HEK293 (cell line): ENCODE measurements around the gene RFPL4A.

Experiments
- CTCF ChIA-PET: fragments of 350-600 bp; formaldehyde crosslinking; extraction: SDS; loops from one replicate; lab custom pipeline; 2021; ENCODE audit warnings: antibody characterized with exemption; lab: Yijun Ruan, JAX
- POLR2A ChIA-PET: fragments of 300-600 bp; formaldehyde crosslinking; extraction: SDS; loops from one replicate; lab custom pipeline; 2020; ENCODE audit warnings: antibody characterized with exemption, inconsistent platforms; lab: Yijun Ruan, JAX
- H3K27ac ChIP-seq: fragments of 200-500 bp; sonication (Bioruptor generic); 2 replicates; pipeline ENCODE4 v1.5.1; 2014; ENCODE audit warnings: low read depth, low read length, control low read depth, inconsistent platforms; ENCODE audit errors: extremely low read depth
- H3K36me3 ChIP-seq, 2 experiments: fragments of 200-500 bp in 1 of 2; sonication (Bioruptor generic) in 1 of 2; 1 replicate in 1 of 2; 2 replicates in 1 of 2; pipeline ENCODE4 v1.5.1; 2014 to 2017; ENCODE audit warnings: inconsistent platforms in 2 of 2, low read length in 2 of 2; ENCODE audit not compliant: control insufficient read depth in 2 of 2, insufficient read depth in 1 of 2
- H3K4me1 ChIP-seq: fragments of 200-500 bp; sonication (Bioruptor generic); 2 replicates; pipeline ENCODE4 v1.5.1; 2014; ENCODE audit warnings: mild to moderate bottlenecking, low read length, inconsistent platforms; ENCODE audit not compliant: control insufficient read depth, insufficient read depth
- H3K4me3 ChIP-seq: 2 replicates; pipeline ENCODE4 v1.5.1; 2011; ENCODE audit warnings: low read depth, mild to moderate bottlenecking, control low read depth, low read length, moderate library complexity
- H3K9me3 ChIP-seq: fragments of 200-500 bp; sonication (Bioruptor generic); 2 replicates; pipeline ENCODE4 v1.5.1; 2014; ENCODE audit warnings: low read depth, low read length, inconsistent platforms; ENCODE audit not compliant: control insufficient read depth, insufficient read depth
- GLI2 ChIP-seq: fragments of 450-650 bp; formaldehyde crosslinking; IDR thresholded peaks from 2 replicates; pipeline ENCODE4; 2017; ENCODE audit warnings: missing biosample characterization, missing genetic modification characterization, low read depth, borderline replicate concordance
- INSM2 ChIP-seq: fragments of 450-650 bp; formaldehyde crosslinking; IDR thresholded peaks from 2 replicates; pipeline ENCODE4 v1.5.1; 2016; ENCODE audit warnings: missing biosample characterization, missing genetic modification characterization
- PRDM1 ChIP-seq: fragments of 450-650 bp; formaldehyde crosslinking; IDR thresholded peaks from 2 replicates; pipeline ENCODE4; 2016; ENCODE audit warnings: missing biosample characterization, missing genetic modification characterization
- RBAK ChIP-seq: fragments of 450-650 bp; formaldehyde crosslinking; IDR thresholded peaks from 2 replicates; pipeline ENCODE4 v1.5.1; 2016; ENCODE audit warnings: missing biosample characterization, missing genetic modification characterization
- SCRT1 ChIP-seq: fragments of 450-650 bp; formaldehyde crosslinking; IDR thresholded peaks from 2 replicates; pipeline ENCODE4 v1.5.1; 2016; ENCODE audit warnings: missing biosample characterization, missing genetic modification characterization, borderline replicate concordance
- TCF7L2 ChIP-seq: IDR thresholded peaks from 2 replicates; pipeline ENCODE4 v1.6.1; 2011; ENCODE audit warnings: low read depth, mild to moderate bottlenecking, inconsistent platforms, low read length, moderate library complexity, borderline replicate concordance
- ZBTB1 ChIP-seq: fragments of 450-650 bp; formaldehyde crosslinking; IDR thresholded peaks from 2 replicates; pipeline ENCODE4 v1.5.1; 2016; ENCODE audit warnings: missing biosample characterization, missing genetic modification characterization
- ZBTB6 ChIP-seq: fragments of 450-650 bp; formaldehyde crosslinking; IDR thresholded peaks from 2 replicates; pipeline ENCODE4 v1.5.1; 2017; ENCODE audit warnings: missing biosample characterization, missing genetic modification characterization
- ZNF112 ChIP-seq: fragments of 450-650 bp; formaldehyde crosslinking; IDR thresholded peaks from 2 replicates; pipeline ENCODE4 v1.5.0; 2017; ENCODE audit warnings: missing biosample characterization, missing genetic modification characterization
- ZNF175 ChIP-seq: fragments of 450-650 bp; formaldehyde crosslinking; IDR thresholded peaks from 2 replicates; pipeline ENCODE4 v1.5.1; 2016; ENCODE audit warnings: missing biosample characterization, missing genetic modification characterization
- ZNF19 ChIP-seq: fragments of 450-650 bp; formaldehyde crosslinking; IDR thresholded peaks from 2 replicates; pipeline ENCODE4; 2016; ENCODE audit warnings: missing biosample characterization, missing genetic modification characterization, low read depth
- ZNF2 ChIP-seq: fragments of 450-650 bp; formaldehyde crosslinking; IDR thresholded peaks from 2 replicates; pipeline ENCODE4 v1.5.1; 2016; ENCODE audit warnings: missing biosample characterization, missing genetic modification characterization
- ZNF211 ChIP-seq: fragments of 450-650 bp; formaldehyde crosslinking; IDR thresholded peaks from 2 replicates; pipeline ENCODE4 v1.5.1; 2016; ENCODE audit warnings: low read depth, missing biosample characterization, missing genetic modification characterization
- ZNF350 ChIP-seq: fragments of 450-650 bp; formaldehyde crosslinking; IDR thresholded peaks from 2 replicates; pipeline ENCODE4 v1.5.0; 2017; ENCODE audit warnings: missing biosample characterization, mild to moderate bottlenecking, missing genetic modification characterization
- ZNF362 ChIP-seq: fragments of 450-650 bp; formaldehyde crosslinking; IDR thresholded peaks from 2 replicates; pipeline ENCODE4 v1.5.1; 2016; ENCODE audit warnings: missing biosample characterization, missing genetic modification characterization
- ZNF473 ChIP-seq: fragments of 450-650 bp; formaldehyde crosslinking; IDR thresholded peaks from 2 replicates; pipeline ENCODE4 v1.5.1; 2017; ENCODE audit warnings: missing biosample characterization, missing genetic modification characterization
- ZNF510 ChIP-seq: fragments of 450-650 bp; formaldehyde crosslinking; IDR thresholded peaks from 2 replicates; pipeline ENCODE4 v1.5.1; 2018; ENCODE audit warnings: mild to moderate bottlenecking, missing genetic modification characterization, missing biosample characterization; ENCODE audit not compliant: insufficient replicate concordance
- ZNF585B ChIP-seq: fragments of 450-650 bp; formaldehyde crosslinking; IDR thresholded peaks from 2 replicates; pipeline ENCODE4 v1.5.1; 2016; ENCODE audit warnings: missing biosample characterization, missing genetic modification characterization
- ZNF610 ChIP-seq: fragments of 450-650 bp; formaldehyde crosslinking; IDR thresholded peaks from 2 replicates; pipeline ENCODE4 v1.5.1; 2016; ENCODE audit warnings: missing biosample characterization, missing genetic modification characterization, borderline replicate concordance
- ZNF692 ChIP-seq: fragments of 450-650 bp; formaldehyde crosslinking; IDR thresholded peaks from 2 replicates; pipeline ENCODE4 v1.5.1; 2016; ENCODE audit warnings: missing biosample characterization, missing genetic modification characterization
- ZNF701 ChIP-seq: fragments of 450-650 bp; formaldehyde crosslinking; IDR thresholded peaks from 2 replicates; pipeline ENCODE4 v1.5.1; 2016; ENCODE audit warnings: missing biosample characterization, missing genetic modification characterization
- ZNF704 ChIP-seq: fragments of 450-650 bp; formaldehyde crosslinking; IDR thresholded peaks from 2 replicates; pipeline ENCODE4 v1.5.1; 2016; ENCODE audit warnings: missing biosample characterization, missing genetic modification characterization
- ZNF76 ChIP-seq: fragments of 450-650 bp; formaldehyde crosslinking; IDR thresholded peaks from 2 replicates; pipeline ENCODE4; 2016; ENCODE audit warnings: low read depth, missing biosample characterization, missing genetic modification characterization, borderline replicate concordance
- ZSCAN5A ChIP-seq: fragments of 450-650 bp; formaldehyde crosslinking; IDR thresholded peaks from 2 replicates; pipeline ENCODE4 v1.5.1; 2016; ENCODE audit warnings: missing biosample characterization, missing genetic modification characterization

Gene RFPL4A

GRCh38 chr19:55738302-55738701 is 20.6 kb upstream of the RFPL4A start, which contains the start of gene NLRP9:
Gene NLRP9, minus strand, starts transcription at chr19:55738402. Its CDS starts 28 bp downstream, at chr19:55738374.
- no peak for TF ChIP-seq TCF7L2
- no peak for TF ChIP-seq ZNF362 (tag by site-specific recombination)
- TF ChIP-seq INSM2 (tag by site-specific recombination): no peak
- no peak for TF ChIP-seq ZNF350 (tag by site-specific recombination)
- no peak for TF ChIP-seq ZNF19 (tag by site-specific recombination)
- TF ChIP-seq ZNF692 (tag by site-specific recombination): no peak
- no peak for TF ChIP-seq ZBTB1 (tag by site-specific recombination)
- no peak for TF ChIP-seq SCRT1 (tag by site-specific recombination)
- TF ChIP-seq ZNF610 (tag by site-specific recombination): no peak
- TF ChIP-seq RBAK: no peak
- no peak for TF ChIP-seq ZNF76
- TF ChIP-seq ZNF585B (tag by site-specific recombination): no peak
- TF ChIP-seq GLI2 (tag by site-specific recombination): no peak
- no peak for TF ChIP-seq ZNF704 (tag by site-specific recombination)
- Histone ChIP-seq H3K9me3 (no peaks in the 10 kb centered on the region), H3K27ac (no peak within 1 kb of the TSS), H3K4me1 (no peaks in the 10 kb centered on the region), H3K36me3 (no peaks in the 10 kb centered on the region), H3K4me3 (no peak within 1 kb of the TSS)
- POLR2A ChIA-PET: no interaction called here
- CTCF ChIA-PET: interaction anchor here (0.6 kb wide), 1 partner anchor 228 kb away, joined by 4 read pairs; no protein-coding TSS in a partner anchor

- CTCF ChIA-PET: interaction anchor here (0.7 kb wide), 1 partner anchor 502 kb away, joined by 4 read pairs; no protein-coding TSS in a partner anchor
- H3K9me3 ChIP-seq: no peaks in the 10 kb centered on the region
- POLR2A ChIA-PET: no interaction called here
- TF ChIP-seq ZNF112 (no peak), ZNF2 (tag by site-specific recombination) (no peak), ZNF211 (tag by site-specific recombination) (no peak), PRDM1 (tag by site-specific recombination) (no peak), ZNF473 (tag by site-specific recombination) (no peak), GLI2 (tag by site-specific recombination) (no peak), ZNF510 (no peak), ZBTB6 (no peak), ZSCAN5A (no peak), ZNF175 (tag by site-specific recombination) (no peak), ZNF701 (tag by site-specific recombination) (no peak)
Observed at GRCh38 chr19:55750715-55751114, 8.2 kb upstream of the RFPL4A start.

More at GRCh38 chr19:55750715-55751114, 8.2 kb upstream of the RFPL4A start:
- no peaks in the 10 kb centered on the region for H3K4me1 ChIP-seq
- no peak overlapping the region for H3K27ac ChIP-seq
- H3K36me3 ChIP-seq: no peaks in the 10 kb centered on the region
- H3K4me3 ChIP-seq: no peak overlapping the region
